T-helper 9 cell (primary cell): ENCODE data around the gene GCA.

Experiments used
- DNase-seq: peaks from one replicate; pipeline ENCODE4 v3.0.0-alpha.2; 2020

The GCA gene

GRCh38 chr2:162328424-162329157 is 15.3 kb upstream of the GCA start:
- no peak for DNase-seq

GRCh38 chr2:162330881-162331280 is 13.1 kb upstream of the GCA start:
- DNase-seq: no peak

GRCh38 chr2:162333968-162334367 is 10.0 kb upstream of the GCA start:
- no peak for DNase-seq

GRCh38 chr2:162337868-162338267 is 6.1 kb upstream of the GCA start:
- no peak for DNase-seq

GRCh38 chr2:162340822-162341221 is 3.1 kb upstream of the GCA start:
- no peak for DNase-seq

- no peak for DNase-seq
Observed at GRCh38 chr2:162342321-162342720, 1.6 kb upstream of the GCA start.

GRCh38 chr2:162342841-162343240 is 1.1 kb upstream of the GCA start:
- no peak for DNase-seq

- DNase-seq: no peak
Observed at GRCh38 chr2:162343492-162343823, 474 bp upstream of the GCA start.

GRCh38 chr2:162344617-162344950 is 652 bp downstream of the GCA start:
- no peak for DNase-seq

- no peak for DNase-seq
Observed at GRCh38 chr2:162365392-162365791, 21.5 kb downstream of the GCA start.

- DNase-seq: no peak
Observed at GRCh38 chr2:162368494-162368893, 24.6 kb downstream of the GCA start.

- no peak for DNase-seq
Observed at GRCh38 chr2:162369551-162369950, 25.6 kb downstream of the GCA start.

GRCh38 chr2:162370931-162371330 is 27.0 kb downstream of the GCA start:
- no peak for DNase-seq

GRCh38 chr2:162372818-162373217 is 28.9 kb downstream of the GCA start:
- DNase-seq: no peak

- no peak for DNase-seq
Observed at GRCh38 chr2:162379719-162380580, 36.0 kb downstream of the GCA start.

GRCh38 chr2:162381851-162382250 is 37.9 kb downstream of the GCA start:
- DNase-seq: no peak

- no peak for DNase-seq
Observed at GRCh38 chr2:162382278-162382677, 38.3 kb downstream of the GCA start.

- no peak for DNase-seq
Observed at GRCh38 chr2:162385536-162385935, 41.6 kb downstream of the GCA start.

- no peak for DNase-seq
Observed at GRCh38 chr2:162390801-162391200, 46.9 kb downstream of the GCA start.

- no peak for DNase-seq
Observed at GRCh38 chr2:162400336-162400735, 56.4 kb downstream of the GCA start.

GRCh38 chr2:162401871-162402270 is 57.9 kb downstream of the GCA start:
- DNase-seq: no peak

- no peak for DNase-seq
Observed at GRCh38 chr2:162403884-162404283, 60.0 kb downstream of the GCA start.
